Neural cell (in vitro differentiated cells): ENCODE data around the gene BLOC1S1. TPM values are rescaled to one million over a fixed set of nuclear protein-coding genes. Genes with fewer than 3 reads are reported as not detected.

Experiments
- H2AFZ ChIP-seq: fragments of 200-600, 300-800 bp; sonication (generic), shearing (Covaris generic); 2 replicates; pipeline ENCODE4 v1.6.0; 2014; ENCODE audit warnings: low read depth, mild to moderate bottlenecking, antibody characterized with exemption, low read length, moderate library complexity
- H3F3A ChIP-seq: fragments of 200-600 bp; shearing (Covaris generic); 2 replicates; pipeline ENCODE4 v1.6.1; 2016; ENCODE audit warnings: mild to moderate bottlenecking, moderate library complexity, mixed read lengths, antibody characterized with exemption, low read length; ENCODE audit not compliant: insufficient read depth, poor library complexity, severe bottlenecking
- H3K27ac ChIP-seq: fragments of 200-600, 300-800 bp; sonication (generic), shearing (Covaris generic); 2 replicates; pipeline ENCODE4 v1.5.1; 2014; ENCODE audit warnings: mild to moderate bottlenecking, low read length, moderate library complexity
- H3K27me3 ChIP-seq: fragments of 300-800, 200-600 bp; sonication (generic), shearing (Covaris generic); 2 replicates; pipeline ENCODE4 v1.6.0; 2014; ENCODE audit warnings: mild to moderate bottlenecking, low read depth, low read length, moderate library complexity; ENCODE audit not compliant: insufficient read depth
- H3K36me3 ChIP-seq: fragments of 300-800, 200-600 bp; sonication (generic), shearing (Covaris generic); 2 replicates; pipeline ENCODE4 v1.5.1; 2014; ENCODE audit warnings: mild to moderate bottlenecking, antibody characterized with exemption, low read length, moderate library complexity; ENCODE audit not compliant: insufficient read depth
- H3K4me2 ChIP-seq: fragments of 300-800, 200-600 bp; sonication (generic), shearing (Covaris generic); 2 replicates; pipeline ENCODE4 v1.6.0; 2014; ENCODE audit warnings: mild to moderate bottlenecking, low read length
- H3K4me3 ChIP-seq: fragments of 300-800, 200-600 bp; sonication (generic), shearing (Covaris generic); 2 replicates; pipeline ENCODE4 v1.5.1; 2014; ENCODE audit warnings: mild to moderate bottlenecking, low read length, moderate library complexity
- H3K79me2 ChIP-seq: fragments of 200-600 bp; shearing (Covaris generic); replicated peaks from 2 replicates; pipeline ENCODE4 v1.6.0; 2014; ENCODE audit warnings: mild to moderate bottlenecking, low read length, moderate library complexity; ENCODE audit not compliant: insufficient read depth
- H3K9ac ChIP-seq: fragments of 300-800, 200-600 bp; sonication (generic), shearing (Covaris generic); 2 replicates; pipeline ENCODE4 v1.6.1; 2016; ENCODE audit warnings: mild to moderate bottlenecking, low read length, mixed read lengths
- H3K9me2 ChIP-seq: fragments of 200-600 bp; shearing (Covaris generic); 2 replicates; pipeline ENCODE4 v1.6.1; 2016; ENCODE audit warnings: mild to moderate bottlenecking, low read length, mixed read lengths; ENCODE audit not compliant: insufficient read depth
- H3K9me3 ChIP-seq: fragments of 200-600, 300-800 bp; sonication (generic), shearing (Covaris generic); 2 replicates; pipeline ENCODE4 v1.6.1; 2016; ENCODE audit warnings: mild to moderate bottlenecking, mixed run types, low read length, moderate library complexity, mixed read lengths
- H4K20me1 ChIP-seq: fragments of 200-600 bp; shearing (Covaris generic); 2 replicates; pipeline ENCODE4 v1.6.1; 2016; ENCODE audit warnings: mild to moderate bottlenecking, mixed run types; ENCODE audit not compliant: insufficient read depth
- EP300 ChIP-seq: fragments of 450-650 bp; conservative IDR thresholded peaks from 2 replicates; pipeline ENCODE4 v1.6.1; 2014; ENCODE audit warnings: antibody characterized with exemption, mild to moderate bottlenecking, moderate library complexity; ENCODE audit not compliant: poor library complexity, severe bottlenecking
- EZH2 ChIP-seq: fragments of 200-600, 300-800 bp; shearing (Covaris generic), sonication (generic); IDR thresholded peaks from 2 replicates; pipeline ENCODE4 v1.6.1; 2014; ENCODE audit warnings: antibody characterized with exemption, low read length, borderline replicate concordance, mild to moderate bottlenecking; ENCODE audit not compliant: insufficient read depth, poor library complexity, severe bottlenecking
- MXI1 ChIP-seq: fragments of 450-650 bp; conservative IDR thresholded peaks from 2 replicates; pipeline ENCODE4 v1.6.1; 2014; ENCODE audit warnings: antibody characterized with exemption, mild to moderate bottlenecking; ENCODE audit not compliant: poor library complexity, severe bottlenecking
- POLR2AphosphoS5 ChIP-seq: IDR thresholded peaks from 2 replicates; pipeline ENCODE4 v1.6.1; 2012
- RAD21 ChIP-seq: fragments of 450-650 bp; conservative IDR thresholded peaks from 2 replicates; pipeline ENCODE4 v1.6.1; 2014; ENCODE audit warnings: antibody characterized with exemption, mild to moderate bottlenecking, moderate library complexity
- SMC3 ChIP-seq: fragments of 450-650 bp; conservative IDR thresholded peaks from 2 replicates; pipeline ENCODE4 v1.6.1; 2014; ENCODE audit warnings: antibody characterized with exemption, mild to moderate bottlenecking, moderate library complexity; ENCODE audit not compliant: poor library complexity
- TAF1 ChIP-seq: IDR thresholded peaks from 2 replicates; pipeline ENCODE4 v1.6.1; 2012; ENCODE audit warnings: low read depth
- polyA plus RNA-seq: library from polyadenylated mRNA; depleted of rRNA; stranded (reverse); fragments of >200 nt; gene quantifications from 2 replicates; pipeline ENCODE4 v1.2.3, GENCODE V29; 2014
- TF ChIP-seq, protein P1 (sequence below): fragments of 450-650 bp; IDR thresholded peaks from 2 replicates; pipeline ENCODE4 v1.5.1; 2014; ENCODE audit warnings: antibody characterized with exemption, mild to moderate bottlenecking, moderate library complexity; ENCODE audit not compliant: poor library complexity, severe bottlenecking
- TF ChIP-seq, protein P2 (sequence below): IDR thresholded peaks from 2 replicates; pipeline ENCODE4 v1.6.1; 2012; ENCODE audit warnings: borderline replicate concordance

BLOC1S1 gene
- polyA plus RNA-seq, 1 donor from 2014 or later: 217 TPM

DNA sequence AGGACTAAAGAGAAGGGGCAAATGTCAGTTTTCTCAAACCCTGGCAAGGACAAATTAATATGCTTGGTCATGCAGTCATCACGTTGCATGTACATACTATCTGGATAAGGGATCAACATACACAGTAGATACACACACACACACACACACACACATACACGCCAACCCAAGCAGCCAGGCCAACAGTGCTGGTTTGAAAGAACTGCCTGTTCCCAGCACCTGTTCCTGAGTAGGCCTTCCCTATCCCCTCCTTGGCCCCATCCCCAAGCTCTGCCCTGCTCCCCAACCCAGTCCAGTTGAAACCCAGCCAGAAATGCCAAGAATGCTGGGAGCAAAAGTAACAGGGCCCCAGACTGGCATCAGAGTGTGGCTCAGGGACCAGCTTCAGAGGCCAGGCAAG is 12.6 kb upstream of the BLOC1S1 start:
- H3K4me2 ChIP-seq: no peak overlapping the region
- H3K36me3 ChIP-seq: no peaks in the 10 kb centered on the region
- no peak overlapping the region for H3K9ac ChIP-seq
- H3K9me2 ChIP-seq: no peaks in the 10 kb centered on the region
- H2AFZ ChIP-seq: no peak overlapping the region
- H4K20me1 ChIP-seq: no peaks in the 10 kb centered on the region
- H3K4me3 ChIP-seq: no peak overlapping the region
- H3K9me3 ChIP-seq: no peaks in the 10 kb centered on the region
- no peaks in the 10 kb centered on the region for H3K79me2 ChIP-seq
- no peak overlapping the region for H3K27ac ChIP-seq
- no peaks in the 10 kb centered on the region for H3K27me3 ChIP-seq
- TF ChIP-seq, protein P1, sequence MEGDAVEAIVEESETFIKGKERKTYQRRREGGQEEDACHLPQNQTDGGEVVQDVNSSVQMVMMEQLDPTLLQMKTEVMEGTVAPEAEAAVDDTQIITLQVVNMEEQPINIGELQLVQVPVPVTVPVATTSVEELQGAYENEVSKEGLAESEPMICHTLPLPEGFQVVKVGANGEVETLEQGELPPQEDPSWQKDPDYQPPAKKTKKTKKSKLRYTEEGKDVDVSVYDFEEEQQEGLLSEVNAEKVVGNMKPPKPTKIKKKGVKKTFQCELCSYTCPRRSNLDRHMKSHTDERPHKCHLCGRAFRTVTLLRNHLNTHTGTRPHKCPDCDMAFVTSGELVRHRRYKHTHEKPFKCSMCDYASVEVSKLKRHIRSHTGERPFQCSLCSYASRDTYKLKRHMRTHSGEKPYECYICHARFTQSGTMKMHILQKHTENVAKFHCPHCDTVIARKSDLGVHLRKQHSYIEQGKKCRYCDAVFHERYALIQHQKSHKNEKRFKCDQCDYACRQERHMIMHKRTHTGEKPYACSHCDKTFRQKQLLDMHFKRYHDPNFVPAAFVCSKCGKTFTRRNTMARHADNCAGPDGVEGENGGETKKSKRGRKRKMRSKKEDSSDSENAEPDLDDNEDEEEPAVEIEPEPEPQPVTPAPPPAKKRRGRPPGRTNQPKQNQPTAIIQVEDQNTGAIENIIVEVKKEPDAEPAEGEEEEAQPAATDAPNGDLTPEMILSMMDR: no peak
- TF ChIP-seq SMC3 (no peak), RAD21 (no peak), TAF1 (no peak), POLR2AphosphoS5 (no peak), MXI1 (no peak), EP300 (no peak)
- H3F3A ChIP-seq: no peaks in the 10 kb centered on the region

DNA sequence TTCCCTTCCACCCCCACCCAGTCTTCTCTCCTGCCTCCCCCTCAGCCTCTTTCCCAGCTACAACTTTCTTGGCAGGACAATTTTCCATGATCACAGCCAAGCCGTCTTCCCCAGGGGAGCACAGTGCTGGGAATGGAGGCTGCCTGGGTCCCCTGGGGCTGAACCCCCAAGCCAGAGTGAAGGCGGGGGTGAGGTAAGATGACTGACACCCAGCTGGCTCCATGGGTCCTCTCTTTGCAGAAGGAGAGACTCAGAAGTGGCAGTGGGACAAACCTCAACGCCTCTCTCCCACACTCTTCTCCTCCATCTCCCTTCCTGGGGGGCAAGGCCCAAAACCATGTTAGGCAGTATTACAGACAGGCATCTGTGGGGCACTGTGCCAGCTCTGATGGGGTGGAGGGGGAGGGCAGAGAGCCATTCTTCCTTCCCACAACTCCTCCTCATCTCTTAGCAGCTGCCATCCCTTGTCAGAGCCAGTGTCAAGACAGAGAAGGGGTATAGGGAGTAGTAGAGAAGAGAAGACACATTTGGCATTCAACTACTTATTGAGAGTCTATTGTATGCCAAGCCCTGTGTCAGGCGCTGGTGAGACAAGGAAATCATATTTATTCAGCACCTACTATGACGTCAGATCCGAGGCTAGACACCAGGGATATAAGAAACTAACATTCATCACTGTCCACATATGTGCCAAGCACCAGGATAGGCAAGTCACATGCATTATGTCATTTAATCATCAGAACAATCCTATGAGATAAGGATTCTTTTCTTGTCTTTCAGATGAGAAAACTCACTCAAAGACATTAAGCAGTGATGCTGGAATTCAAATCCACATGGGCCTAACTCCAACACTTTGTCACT is 11.7 kb upstream of the BLOC1S1 start:
- Histone ChIP-seq H3K79me2 (no peaks in the 10 kb centered on the region), H3K27ac (no peak overlapping the region), H3K27me3 (peaks cover 4% of the 10 kb centered on the region), H3F3A (no peaks in the 10 kb centered on the region), H3K4me2 (no peak overlapping the region), H3K4me3 (no peak overlapping the region), H3K36me3 (no peaks in the 10 kb centered on the region), H3K9me2 (no peaks in the 10 kb centered on the region), H2AFZ (no peak overlapping the region), H4K20me1 (no peaks in the 10 kb centered on the region), H3K9me3 (no peaks in the 10 kb centered on the region), H3K9ac (no peak overlapping the region)
- TF ChIP-seq EP300: no peak
- TF ChIP-seq RAD21: no peak

DNA sequence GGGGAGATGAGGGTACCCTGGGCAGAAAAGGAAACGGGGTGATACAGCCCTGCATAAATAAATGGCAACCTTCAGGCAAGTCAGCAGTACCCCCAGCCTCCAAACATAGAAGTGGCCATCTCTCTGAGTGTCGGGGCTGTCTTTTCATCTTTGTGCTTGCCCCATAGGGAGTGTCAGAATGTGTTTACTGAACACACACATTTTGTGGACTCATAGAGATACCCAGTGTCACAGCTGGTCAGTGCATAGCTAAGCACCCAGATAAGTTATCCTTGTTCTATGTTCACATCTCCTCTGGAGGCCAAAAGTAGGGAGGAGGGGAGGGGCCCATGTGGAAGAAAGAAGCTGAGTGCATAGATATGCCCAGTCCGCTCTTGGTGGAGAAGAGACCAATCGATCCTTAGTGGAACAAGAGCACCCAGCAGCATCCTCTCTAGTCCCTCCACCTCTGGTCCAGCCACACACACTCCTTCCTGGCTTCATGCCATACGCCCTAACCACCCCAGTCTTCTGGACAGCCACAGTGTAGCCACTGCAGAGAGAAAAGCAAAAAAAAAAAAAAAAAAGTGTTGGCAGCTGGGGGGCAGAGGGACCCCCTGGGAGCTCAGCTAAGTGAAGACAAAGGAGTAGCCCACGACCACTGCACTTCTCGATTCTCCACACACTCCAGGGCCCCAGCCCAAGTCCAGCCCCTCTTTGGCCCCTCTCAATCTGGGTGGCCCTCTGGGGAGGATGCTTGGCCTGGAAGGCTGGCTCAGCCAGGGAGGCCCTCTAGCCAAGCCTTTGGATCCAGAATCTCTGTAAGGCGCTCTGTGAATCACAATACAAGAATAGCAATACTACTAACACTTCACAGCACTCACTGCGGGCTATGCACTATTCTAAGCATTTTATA is 10.8 kb upstream of the BLOC1S1 start:
- Histone ChIP-seq H3K79me2 (no peaks in the 10 kb centered on the region), H3K27me3 (peaks cover 10% of the 10 kb centered on the region), H2AFZ (no peak overlapping the region), H3K4me2 (no peak overlapping the region), H4K20me1 (no peaks in the 10 kb centered on the region), H3F3A (no peaks in the 10 kb centered on the region), H3K9me2 (no peaks in the 10 kb centered on the region), H3K4me3 (no peak overlapping the region), H3K9me3 (no peaks in the 10 kb centered on the region), H3K9ac (no peak overlapping the region), H3K36me3 (no peaks in the 10 kb centered on the region), H3K27ac (no peak overlapping the region)
- TF ChIP-seq RAD21 (no peak), TAF1 (no peak), SMC3 (no peak), POLR2AphosphoS5 (no peak), EP300 (no peak), EZH2 (no peak), MXI1 (no peak)
- TF ChIP-seq, protein P2, sequence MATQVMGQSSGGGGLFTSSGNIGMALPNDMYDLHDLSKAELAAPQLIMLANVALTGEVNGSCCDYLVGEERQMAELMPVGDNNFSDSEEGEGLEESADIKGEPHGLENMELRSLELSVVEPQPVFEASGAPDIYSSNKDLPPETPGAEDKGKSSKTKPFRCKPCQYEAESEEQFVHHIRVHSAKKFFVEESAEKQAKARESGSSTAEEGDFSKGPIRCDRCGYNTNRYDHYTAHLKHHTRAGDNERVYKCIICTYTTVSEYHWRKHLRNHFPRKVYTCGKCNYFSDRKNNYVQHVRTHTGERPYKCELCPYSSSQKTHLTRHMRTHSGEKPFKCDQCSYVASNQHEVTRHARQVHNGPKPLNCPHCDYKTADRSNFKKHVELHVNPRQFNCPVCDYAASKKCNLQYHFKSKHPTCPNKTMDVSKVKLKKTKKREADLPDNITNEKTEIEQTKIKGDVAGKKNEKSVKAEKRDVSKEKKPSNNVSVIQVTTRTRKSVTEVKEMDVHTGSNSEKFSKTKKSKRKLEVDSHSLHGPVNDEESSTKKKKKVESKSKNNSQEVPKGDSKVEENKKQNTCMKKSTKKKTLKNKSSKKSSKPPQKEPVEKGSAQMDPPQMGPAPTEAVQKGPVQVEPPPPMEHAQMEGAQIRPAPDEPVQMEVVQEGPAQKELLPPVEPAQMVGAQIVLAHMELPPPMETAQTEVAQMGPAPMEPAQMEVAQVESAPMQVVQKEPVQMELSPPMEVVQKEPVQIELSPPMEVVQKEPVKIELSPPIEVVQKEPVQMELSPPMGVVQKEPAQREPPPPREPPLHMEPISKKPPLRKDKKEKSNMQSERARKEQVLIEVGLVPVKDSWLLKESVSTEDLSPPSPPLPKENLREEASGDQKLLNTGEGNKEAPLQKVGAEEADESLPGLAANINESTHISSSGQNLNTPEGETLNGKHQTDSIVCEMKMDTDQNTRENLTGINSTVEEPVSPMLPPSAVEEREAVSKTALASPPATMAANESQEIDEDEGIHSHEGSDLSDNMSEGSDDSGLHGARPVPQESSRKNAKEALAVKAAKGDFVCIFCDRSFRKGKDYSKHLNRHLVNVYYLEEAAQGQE: no peak
- TF ChIP-seq, protein P1: no peak
